ENCODE results near the gene NEDD4.
"Not testable (repeated sequence)": the region's sequence is repeated elsewhere in the genome, so short reads cannot be mapped to it uniquely, and the experiment has no call there.

Gene NEDD4

DNA sequence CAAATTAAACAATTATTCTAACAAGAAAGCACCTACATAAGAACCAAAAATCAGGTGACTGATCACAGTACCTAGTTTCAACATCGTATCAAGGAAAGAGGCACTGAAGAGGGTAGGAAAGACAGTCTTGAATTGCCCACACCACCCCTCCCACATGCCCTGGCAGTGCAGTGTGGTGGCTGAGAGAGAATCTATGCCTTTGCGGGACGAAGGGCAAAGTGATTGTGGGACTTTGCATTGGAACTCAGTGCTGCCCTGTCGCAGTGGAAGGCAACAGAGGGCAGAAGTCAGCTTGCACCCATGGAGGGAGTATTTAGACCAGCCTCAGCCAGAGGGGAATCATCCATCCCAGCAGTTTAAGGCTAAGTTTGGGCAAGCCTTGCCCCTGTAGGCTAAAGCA lies 24.5 kb downstream of the NEDD4 start:
- H3K4me3 ChIP-seq (ENCODE audit: low read depth, low read length) = no peak overlapping the region
- DNase-seq (ENCODE audit: low read depth) = no peak

DNA sequence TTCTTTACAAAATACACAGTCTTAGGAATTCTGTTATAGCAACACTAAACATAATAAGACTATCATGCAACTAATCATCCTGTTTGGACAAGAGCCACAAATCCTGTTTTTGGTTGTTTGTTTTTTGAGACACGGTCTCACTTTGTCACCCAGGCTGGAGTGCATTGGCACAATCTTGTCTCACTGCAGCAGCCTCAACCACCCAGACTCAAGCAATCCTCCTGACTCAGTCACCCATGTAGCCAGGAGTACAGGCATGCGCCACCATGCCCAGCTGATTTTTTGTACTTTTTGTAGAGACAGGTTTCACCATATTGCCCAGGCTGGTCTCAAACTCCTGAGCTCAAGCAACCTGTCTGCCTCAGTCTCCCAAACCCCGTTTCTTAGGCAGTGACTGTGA lies 28.3 kb downstream of the NEDD4 start:
- no peak overlapping the region for H3K4me3 ChIP-seq (ENCODE audit: low read depth, low read length)
- no peak for DNase-seq (ENCODE audit: low read depth)

DNA sequence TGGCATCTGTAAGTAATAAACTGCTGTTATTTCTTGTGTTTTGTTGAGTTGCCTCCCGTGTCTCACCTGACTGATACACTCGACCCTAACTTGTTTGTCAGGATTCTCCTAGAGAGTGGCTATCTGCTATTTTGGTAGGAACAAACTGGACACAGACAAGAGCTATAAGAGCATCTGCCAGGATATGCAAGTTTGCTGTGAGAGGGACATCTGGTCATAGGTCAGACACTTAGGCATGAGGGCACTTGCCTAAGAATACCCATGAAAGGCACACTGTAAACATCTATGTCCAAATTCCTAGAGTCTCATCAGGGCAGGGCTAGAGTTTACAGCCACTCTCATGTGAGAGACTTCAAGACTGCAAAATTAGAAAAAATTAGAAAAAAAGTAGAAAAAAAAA lies 32.5 kb downstream of the NEDD4 start:
- DNase-seq (ENCODE audit: low read depth) = no peak
- H3K4me3 ChIP-seq (ENCODE audit: low read depth, low read length) = no peak overlapping the region

DNA sequence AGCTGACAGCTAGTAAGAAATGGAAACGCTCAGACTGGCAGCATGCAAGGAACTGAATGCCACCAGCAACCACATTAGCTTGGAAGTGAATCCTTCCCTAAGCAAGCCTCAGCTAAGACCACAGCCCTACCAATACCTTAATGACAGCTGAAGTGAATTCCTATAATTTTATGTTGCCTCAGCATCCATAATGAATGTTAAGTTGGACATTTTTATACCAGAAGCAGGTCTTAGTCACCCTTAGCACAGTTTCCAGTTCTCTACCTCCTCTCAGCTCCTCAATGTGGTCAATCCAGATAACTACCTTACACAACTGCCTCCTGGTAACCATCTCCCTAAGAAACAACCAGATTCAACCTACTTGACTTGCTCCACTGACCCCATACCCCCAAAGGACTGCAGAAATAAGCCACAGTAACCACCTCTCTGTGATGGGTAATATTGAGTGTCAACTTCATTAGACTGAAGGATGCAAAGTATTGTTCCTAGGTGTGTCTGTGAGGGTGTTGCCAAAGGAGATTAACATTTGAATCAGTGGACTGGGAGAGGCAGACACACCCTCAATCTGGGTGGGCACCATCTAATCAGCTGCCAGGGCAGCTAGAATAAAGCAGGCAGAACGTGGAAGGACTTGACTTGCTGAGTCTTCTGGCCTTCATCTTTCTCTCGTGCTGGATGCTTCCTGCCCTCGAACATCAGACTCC lies 33.5 kb downstream of the NEDD4 start:
- no peak overlapping the region for H3K4me3 ChIP-seq (ENCODE audit: low read depth, low read length)
- no peak for DNase-seq (ENCODE audit: low read depth)

DNA sequence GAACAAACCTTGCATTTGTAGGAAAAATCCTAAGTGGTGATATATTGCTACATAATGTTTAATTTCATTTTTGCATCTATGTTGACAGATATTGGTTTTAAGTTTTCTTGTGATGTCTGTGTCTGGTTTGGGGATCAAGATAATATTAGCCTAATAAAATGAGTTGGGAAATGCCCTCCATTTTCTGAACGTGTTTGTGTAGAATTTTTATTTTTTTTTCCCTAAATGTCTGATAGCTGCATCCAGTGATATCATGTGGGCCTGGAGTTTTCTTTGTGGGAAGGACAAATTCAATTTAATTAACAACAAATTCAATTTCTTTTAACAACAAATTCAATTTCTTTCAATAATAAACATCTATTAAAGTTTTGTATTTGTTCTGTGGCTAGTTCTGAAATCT lies 35.1 kb downstream of the NEDD4 start:
- no peak overlapping the region for H3K4me3 ChIP-seq (ENCODE audit: low read depth, low read length)
- DNase-seq (ENCODE audit: low read depth) = no peak

DNA sequence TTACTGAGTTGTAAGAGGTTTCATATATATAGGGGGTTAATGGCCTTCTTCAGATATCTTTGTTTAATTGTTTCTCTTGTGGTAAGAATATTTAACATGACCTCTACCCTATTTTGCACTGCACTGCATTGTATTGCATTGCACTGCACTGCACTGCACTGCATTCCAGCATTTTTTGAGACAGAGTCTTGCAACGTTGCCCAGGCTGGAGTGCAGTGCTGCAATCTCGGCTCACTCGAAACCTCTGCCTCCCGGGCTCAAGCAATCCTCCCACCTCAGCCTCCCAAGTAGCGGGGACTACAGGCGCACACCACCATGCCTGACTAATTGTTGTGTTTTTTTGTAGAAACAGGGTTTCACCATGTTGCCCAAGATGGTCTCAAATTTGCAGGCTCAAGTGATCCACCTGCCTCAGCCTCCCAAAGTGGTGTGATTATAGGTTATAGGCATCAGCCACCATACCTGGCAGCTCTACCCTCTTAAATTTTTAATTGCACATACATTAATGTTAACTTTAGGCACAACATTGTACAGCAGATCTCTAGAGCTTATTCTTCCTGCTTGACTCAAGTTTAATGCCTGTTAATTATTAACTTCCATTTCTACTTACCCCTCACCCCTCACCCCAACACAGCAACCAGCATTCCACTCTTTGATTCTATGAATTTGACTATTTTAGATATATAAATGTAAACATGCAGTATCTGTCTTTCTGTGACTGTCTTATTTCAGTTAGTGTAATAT lies 38.4 kb downstream of the NEDD4 start:
- no peak for DNase-seq (ENCODE audit: low read depth)
- no peak overlapping the region for H3K4me3 ChIP-seq (ENCODE audit: low read depth, low read length)

DNA sequence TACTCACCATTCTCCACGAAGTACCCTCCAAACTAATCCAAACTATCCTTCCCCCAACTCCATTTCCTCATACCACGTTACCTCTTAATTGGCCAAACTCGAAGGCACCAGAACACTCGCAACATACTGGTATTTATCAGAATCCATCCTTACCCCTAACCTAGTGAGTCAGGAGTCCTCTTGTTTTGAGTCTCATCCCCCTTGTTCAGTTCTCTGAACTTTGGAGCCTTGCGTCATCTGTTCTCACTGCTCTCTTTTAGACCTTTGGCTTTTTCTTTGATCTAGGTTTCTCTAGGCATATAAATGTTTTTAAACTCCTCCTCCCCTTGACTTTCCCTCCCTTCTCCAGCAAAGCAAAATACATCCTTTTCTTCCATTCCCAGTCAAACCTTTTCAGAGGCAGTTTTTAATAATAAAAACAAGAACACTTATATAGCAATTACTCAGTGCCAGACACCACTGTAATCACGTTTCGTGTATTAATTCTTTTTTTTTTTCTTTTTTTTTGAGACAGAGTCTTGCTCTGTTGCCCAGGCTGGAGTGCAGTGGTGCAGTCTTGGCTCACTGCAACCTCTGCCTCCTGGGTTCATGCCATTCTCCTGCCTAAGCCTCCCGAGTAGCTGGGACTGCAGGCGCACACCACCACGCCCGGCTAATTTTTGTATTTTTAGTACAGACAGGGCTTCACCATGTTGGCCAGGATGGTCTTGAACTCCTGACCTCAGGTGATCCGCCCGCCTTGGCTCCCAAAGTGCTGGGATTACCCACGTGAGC lies 40.7 kb downstream of the NEDD4 start:
- not testable (repeated sequence) for DNase-seq (ENCODE audit: low read depth); H3K4me3 ChIP-seq (ENCODE audit: low read depth, low read length)

DNA sequence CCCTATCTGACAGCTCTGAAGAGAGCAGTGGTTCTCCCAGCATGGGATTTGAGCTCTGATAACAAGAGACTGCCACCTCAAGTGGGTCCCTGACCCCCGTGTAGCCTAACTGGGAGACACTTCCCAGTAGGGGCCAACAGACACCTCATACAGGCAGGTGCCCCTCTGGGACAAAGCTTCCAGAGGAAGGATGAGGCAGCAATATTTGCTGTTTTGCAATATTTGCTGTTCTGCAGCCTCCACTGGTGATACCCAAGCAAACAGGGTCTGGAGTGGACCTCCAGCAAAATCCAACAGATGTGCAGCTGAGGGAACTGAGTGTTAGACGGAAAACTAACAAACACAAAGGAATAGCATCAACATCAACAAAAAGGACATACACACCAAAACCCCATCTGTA lies 48.8 kb downstream of the NEDD4 start:
- not testable (repeated sequence) for DNase-seq (ENCODE audit: low read depth); H3K4me3 ChIP-seq (ENCODE audit: low read depth, low read length)

DNA sequence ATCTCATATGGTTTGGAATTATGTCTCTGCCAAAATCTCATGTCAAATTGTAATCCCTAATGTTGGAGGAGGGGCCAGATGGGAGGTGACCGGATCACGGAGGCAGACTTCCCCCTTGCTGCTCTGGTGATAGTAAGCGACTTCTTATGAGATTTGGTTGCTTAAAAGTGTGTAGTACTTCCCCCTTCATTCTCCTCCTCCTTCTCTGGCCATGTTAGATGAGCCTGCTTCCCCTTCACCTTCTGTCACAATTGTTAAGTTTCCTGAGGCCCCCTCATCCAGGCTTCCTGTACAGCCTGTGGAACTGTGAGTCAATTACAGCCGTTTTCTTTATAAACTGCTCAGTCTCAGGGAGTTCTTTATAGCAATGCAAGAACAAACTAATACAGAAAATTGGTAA lies 51.1 kb downstream of the NEDD4 start:
- DNase-seq (ENCODE audit: low read depth) = no peak
- no peak overlapping the region for H3K4me3 ChIP-seq (ENCODE audit: low read depth, low read length)

DNA sequence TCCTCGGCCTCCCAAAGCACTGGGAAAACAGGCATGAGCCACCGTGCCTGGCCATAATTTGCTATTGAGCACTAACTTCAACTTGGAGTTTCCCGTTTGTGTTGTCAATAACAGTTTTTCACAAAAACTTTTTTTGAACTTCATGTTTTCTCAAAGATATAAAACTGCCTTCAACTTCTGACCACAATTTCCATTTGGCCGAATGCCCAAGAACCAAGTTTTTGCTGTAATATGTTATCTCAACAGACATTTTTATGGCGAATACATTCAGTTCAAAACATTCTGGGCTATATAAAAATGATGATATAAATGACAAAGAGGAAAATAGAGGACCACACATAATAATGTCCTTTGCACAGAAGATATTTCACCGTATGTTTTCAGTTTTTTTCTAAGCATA lies 56.4 kb downstream of the NEDD4 start:
- H3K4me3 ChIP-seq (ENCODE audit: low read depth, low read length) = no peak overlapping the region
- DNase-seq (ENCODE audit: low read depth) = no peak

DNA sequence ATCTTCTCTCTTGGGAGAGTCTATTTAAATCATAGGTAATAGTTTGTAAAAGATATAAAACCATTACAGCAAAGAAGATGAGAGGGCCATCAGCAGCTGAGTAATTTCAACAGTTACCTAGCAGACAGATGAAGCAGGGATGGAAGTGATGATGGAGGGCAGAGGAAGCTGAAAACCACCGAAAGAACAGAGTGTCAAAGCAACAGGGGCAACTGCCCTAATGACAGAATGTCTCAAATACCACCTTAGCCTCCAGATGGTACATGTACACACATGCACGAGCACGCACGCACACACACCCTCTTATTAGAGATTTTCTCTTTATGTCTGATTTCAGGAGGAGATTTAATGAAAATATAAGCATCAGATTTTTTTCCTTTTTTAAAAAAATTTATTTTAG lies 64.5 kb downstream of the NEDD4 start:
- no peak overlapping the region for H3K4me3 ChIP-seq (ENCODE audit: low read depth, low read length)
- no peak for DNase-seq (ENCODE audit: low read depth)

DNA sequence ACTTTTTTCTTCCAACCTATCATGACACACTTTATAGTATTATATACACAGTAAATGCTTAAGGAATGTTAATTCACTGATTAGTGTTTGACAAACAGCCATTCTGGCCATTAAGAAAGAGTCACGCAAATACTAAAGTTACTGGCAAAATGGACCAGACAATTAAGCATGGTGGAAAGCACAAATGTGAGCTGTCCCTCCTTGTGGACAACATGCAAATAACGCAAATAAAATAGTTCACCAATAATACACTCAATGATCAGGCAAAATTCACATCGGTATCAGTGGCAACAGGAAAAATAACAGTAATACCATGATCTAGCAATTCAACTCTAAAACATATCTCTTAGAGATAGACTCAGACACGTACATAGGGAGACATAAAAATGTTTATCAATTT lies 71.7 kb downstream of the NEDD4 start:
- no peak overlapping the region for H3K4me3 ChIP-seq (ENCODE audit: low read depth, low read length)
- DNase-seq (ENCODE audit: low read depth) = no peak

DNA sequence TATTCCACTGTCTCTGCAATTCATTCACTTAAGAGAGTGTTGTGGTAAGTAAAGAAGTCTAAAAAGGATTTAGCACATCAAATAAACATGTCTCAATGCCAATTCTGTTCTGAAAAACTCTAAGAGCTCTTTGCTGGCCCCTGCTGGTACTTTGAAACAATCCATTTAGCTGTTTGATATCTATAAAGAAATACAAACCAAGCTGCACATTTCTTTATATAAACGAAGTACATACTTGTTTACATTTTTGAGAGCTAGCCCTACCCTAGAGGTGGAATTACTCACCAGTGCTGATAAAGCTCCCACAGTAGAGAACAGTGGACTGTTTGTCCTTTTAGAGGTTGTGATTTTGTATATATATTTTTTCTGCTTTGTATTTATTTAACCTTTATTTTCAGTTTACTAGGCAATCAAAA lies 75.5 kb downstream of the NEDD4 start:
- no peak overlapping the region for H3K4me3 ChIP-seq (ENCODE audit: low read depth, low read length)
- DNase-seq (ENCODE audit: low read depth) = peak; percentile 60

DNA sequence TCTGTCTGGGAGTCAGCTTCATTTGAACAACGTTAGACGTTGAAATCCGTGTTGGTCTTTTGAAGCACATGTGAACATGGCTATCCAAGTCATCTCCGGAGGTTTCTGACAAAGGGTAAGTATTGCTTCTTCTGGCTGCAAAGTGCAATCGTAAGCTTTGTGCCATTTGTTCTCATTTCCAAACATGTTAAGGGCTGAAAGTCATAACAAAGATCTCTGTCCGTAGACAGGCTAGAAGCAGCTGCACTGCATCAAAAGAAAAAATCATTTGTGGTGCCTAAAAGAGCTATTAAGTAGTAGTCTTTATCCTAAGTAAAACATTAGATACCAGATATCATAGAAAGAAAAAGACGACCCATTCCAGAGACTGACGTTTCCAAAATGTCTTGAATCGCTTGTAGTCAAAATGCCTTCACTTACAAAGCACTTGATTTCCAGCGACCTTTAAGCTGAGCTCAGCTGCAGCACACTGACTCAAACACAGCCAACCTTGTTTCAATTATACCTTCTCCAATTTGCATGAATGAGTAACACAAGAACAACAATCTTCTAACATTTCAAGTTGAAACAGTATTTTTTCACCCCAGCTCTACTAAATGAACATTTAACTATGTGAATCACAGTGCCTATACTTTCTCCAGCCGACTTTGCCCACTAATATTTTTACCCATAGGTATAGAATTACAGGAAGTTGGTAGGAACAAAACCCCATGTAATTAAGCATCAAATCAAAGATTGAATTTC lies 76.6 kb downstream of the NEDD4 start:
- peak overlapping the region; percentile 46 for H3K4me3 ChIP-seq (ENCODE audit: low read depth, low read length)
- no peak for DNase-seq (ENCODE audit: low read depth)

DNA sequence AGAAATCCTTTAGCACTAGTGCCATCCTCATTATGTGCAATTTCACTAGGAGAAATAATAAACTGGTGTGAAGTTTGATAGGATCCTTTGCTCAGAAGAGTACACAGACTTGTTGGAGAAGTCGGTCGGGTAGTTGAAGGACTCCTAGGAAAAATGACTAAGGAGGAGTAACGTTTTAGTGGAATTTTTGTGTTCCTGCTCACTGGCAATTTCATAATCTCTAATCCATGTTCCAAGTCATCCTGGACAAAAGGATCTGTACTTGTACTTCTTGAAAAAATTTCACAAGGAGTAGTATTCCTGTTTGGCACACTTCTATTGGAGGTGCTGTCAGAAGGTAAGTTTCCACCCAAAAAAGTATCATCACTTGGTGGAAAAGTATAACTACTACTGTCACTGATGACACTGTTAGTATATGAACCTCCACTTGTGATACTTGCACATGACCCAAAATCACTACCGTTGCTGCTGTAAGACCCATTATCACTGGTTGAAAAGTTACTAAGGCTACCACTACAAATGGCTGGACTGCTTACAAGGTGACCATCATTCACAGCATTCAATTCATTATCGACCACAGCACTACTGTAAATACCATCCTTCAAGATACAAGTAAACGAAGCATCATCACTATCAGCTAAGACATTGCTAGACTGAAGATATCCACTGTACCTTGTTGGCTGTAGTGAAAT lies 77.4 kb downstream of the NEDD4 start:
- H3K4me3 ChIP-seq (ENCODE audit: low read depth, low read length) = peak overlapping the region; percentile 46
- DNase-seq (ENCODE audit: low read depth) = no peak

DNA sequence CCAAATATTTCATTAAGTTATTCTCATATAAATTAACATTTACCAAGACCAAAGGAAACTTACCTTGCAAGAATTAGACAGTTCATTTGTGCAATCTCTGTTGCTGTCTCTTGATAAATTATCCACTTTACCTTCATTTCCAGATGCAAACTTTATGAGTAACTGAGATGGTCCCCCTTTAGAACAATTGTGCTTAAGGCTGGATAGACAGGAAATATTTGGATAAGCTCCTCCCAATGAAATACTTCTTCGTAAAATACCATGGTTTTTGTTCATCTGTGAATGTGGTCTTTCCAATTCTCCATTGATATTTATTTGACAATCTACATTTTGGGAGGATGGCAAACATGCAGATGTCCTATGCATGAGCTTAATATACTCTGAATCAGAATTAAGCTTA lies 78.2 kb downstream of the NEDD4 start:
- DNase-seq (ENCODE audit: low read depth) = no peak

DNA sequence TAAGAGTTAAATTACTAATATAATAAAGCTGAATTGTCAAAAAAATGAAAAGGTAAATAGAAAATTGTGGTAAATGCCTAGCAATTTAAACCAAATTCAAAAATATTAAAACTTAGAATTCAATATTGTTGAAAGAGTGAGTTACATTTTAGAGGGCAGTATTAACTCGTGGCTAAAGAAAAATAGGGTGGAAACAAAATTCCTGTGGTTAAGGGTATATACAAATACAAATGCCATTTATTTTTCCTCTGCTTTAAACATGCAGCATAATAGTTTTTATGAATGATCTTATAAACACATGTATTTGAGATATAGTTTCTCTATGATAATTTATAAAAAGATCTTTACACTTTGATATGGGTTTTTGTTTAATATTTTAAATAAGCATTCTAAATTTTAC lies 79.0 kb downstream of the NEDD4 start:
- DNase-seq (ENCODE audit: low read depth) = no peak
- H3K4me3 ChIP-seq (ENCODE audit: low read depth, low read length) = peak overlapping the region; percentile 46

More for the DNA sequence above, 78.2 kb downstream of the NEDD4 start:
- H3K4me3 ChIP-seq (ENCODE audit: low read depth, low read length) = peak overlapping the region; percentile 46

DNA sequence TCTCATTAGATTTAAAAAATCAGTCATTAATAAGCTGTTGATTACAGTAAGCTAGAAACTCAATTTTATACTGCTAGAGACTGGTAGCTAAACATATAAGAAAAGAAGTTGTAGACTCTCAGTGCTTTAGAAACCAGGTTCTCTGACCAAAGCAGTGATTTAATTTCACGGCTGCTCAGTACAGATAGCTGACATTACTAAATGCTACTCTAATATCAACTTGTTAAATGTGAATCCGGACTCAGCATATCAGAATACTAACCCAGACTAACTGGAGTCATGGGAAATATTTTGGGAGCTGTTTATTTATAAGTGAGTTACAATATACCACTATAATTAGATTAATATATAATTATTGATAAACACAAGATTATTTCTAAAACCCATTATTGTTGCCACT lies 80.4 kb downstream of the NEDD4 start:
- DNase-seq (ENCODE audit: low read depth) = no peak
- H3K4me3 ChIP-seq (ENCODE audit: low read depth, low read length) = peak overlapping the region; percentile 46
